GM19351 (cell line): Measurements from ENCODE around the gene RIMBP3B.
"Not testable (repeated sequence)": the region's sequence is repeated elsewhere in the genome, so short reads cannot be mapped to it uniquely, and the experiment has no call there.

Source experiments
- ATAC-seq: cut with Tn5 transposase; IDR thresholded peaks from one replicate; pipeline ENCODE4 v1.9.1; 2021; ENCODE audit warnings: mild to moderate bottlenecking, moderate library complexity; ENCODE audit not compliant: unreplicated experiment

The RIMBP3B gene, protein sequence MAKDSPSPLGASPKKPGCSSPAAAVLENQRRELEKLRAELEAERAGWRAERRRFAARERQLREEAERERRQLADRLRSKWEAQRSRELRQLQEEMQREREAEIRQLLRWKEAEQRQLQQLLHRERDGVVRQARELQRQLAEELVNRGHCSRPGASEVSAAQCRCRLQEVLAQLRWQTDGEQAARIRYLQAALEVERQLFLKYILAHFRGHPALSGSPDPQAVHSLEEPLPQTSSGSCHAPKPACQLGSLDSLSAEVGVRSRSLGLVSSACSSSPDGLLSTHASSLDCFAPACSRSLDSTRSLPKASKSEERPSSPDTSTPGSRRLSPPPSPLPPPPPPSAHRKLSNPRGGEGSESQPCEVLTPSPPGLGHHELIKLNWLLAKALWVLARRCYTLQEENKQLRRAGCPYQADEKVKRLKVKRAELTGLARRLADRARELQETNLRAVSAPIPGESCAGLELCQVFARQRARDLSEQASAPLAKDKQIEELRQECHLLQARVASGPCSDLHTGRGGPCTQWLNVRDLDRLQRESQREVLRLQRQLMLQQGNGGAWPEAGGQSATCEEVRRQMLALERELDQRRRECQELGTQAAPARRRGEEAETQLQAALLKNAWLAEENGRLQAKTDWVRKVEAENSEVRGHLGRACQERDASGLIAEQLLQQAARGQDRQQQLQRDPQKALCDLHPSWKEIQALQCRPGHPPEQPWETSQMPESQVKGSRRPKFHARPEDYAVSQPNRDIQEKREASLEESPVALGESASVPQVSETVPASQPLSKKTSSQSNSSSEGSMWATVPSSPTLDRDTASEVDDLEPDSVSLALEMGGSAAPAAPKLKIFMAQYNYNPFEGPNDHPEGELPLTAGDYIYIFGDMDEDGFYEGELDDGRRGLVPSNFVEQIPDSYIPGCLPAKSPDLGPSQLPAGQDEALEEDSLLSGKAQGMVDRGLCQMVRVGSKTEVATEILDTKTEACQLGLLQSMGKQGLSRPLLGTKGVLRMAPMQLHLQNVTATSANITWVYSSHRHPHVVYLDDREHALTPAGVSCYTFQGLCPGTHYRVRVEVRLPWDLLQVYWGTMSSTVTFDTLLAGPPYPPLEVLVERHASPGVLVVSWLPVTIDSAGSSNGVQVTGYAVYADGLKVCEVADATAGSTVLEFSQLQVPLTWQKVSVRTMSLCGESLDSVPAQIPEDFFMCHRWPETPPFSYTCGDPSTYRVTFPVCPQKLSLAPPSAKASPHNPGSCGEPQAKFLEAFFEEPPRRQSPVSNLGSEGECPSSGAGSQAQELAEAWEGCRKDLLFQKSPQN (N-terminal part only)

GRCh38 chr22:21383701-21384467, at the start of gene RIMBP3B:
Gene RIMBP3B, plus strand, starts transcription at chr22:21383751. Its CDS starts 108 bp downstream, at chr22:21383859.
- not testable (repeated sequence) for ATAC-seq

DNA sequence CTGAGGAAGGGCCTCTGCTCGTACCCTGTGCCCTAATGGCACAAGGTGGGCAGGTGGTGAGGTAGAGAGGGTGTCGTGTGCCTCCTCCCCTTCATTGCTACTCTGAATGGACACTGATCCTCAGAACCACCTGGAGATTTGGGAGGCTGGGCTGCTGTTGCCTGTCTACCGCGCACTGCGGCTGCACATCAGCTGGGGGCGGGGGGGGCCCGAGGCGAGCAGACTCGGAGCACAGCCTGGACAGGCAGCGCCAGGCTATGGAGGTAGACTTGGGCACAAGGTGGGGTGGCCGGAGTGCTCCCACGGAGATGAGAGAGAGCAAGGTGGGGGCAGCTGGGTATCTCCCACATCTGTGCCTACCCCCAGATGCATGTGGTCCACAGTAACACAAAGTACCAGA, 26.0 kb upstream of the RIMBP3B start:
- ATAC-seq, result not testable (repeated sequence)

GRCh38 chr22:21360525-21360924, 23.0 kb upstream of the RIMBP3B start:
- ATAC-seq, result not testable (repeated sequence)

GRCh38 chr22:21362473-21362872, 21.1 kb upstream of the RIMBP3B start:
- ATAC-seq, result not testable (repeated sequence)

- not testable (repeated sequence) for ATAC-seq
Measured at GRCh38 chr22:21363061-21363460, 20.5 kb upstream of the RIMBP3B start.

DNA sequence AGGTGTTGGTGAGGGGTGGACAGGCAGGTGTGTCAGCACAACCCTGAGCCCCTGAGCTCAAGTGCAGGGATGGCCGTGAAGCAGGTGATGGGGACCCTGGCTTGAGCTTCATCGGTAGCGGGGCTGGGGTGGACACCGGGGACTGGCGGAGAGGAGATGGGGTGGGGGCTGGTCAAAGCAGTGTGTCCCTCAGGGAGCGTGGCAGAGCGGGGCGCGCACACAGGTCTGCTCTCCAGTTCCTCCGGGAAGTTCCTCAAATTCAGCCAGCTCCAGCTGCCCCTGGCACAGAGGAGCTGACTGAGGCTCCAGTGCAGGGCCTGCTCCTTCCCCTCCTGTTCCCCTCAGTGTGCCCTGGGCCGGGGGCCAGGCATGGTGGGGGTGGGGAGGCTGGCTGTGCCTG, 19.7 kb upstream of the RIMBP3B start:
- not testable (repeated sequence) for ATAC-seq

DNA sequence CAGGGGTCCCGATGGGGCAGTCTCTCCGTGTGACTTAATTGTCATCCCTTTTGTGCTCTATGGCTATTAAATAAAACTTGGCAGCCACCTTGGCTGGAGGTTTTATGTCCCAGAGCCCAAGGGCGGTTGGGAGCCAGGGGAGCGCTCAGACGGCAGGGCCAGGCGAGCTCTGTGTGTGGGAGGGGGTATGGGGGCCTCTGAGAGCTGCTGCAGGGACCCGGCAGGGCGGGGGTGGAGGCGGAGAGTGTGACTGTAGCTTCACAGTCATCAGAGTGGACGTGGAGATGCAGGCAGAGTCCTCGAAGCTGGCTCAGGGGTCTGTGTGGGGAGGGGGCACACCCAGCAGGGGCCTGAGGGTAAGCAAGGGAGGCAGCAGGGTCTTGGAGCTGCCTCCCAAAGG, 19.2 kb upstream of the RIMBP3B start:
- not testable (repeated sequence) for ATAC-seq

DNA sequence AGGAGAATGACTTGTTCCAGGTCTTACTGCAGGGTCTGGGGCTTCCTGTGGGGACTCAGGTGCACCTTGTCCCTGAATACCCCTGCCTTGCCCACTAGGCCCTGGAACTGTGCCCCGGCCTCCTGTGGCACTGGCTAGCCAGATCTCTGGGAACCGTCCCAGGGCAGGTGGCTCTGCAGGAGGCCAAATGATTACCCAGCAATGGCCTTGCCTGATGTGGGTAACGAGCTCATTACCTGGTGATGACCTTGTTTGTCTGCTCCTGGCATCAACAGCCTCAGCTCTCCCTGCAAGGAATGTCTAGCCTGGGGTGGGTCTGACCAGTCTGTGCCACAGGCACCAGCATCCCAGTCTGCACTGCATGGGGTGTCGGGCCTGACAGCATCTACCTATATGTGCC, 18.2 kb upstream of the RIMBP3B start:
- not testable (repeated sequence) for ATAC-seq

- not testable (repeated sequence) for ATAC-seq
Measured at GRCh38 chr22:21368603-21369310, 14.8 kb upstream of the RIMBP3B start.

DNA sequence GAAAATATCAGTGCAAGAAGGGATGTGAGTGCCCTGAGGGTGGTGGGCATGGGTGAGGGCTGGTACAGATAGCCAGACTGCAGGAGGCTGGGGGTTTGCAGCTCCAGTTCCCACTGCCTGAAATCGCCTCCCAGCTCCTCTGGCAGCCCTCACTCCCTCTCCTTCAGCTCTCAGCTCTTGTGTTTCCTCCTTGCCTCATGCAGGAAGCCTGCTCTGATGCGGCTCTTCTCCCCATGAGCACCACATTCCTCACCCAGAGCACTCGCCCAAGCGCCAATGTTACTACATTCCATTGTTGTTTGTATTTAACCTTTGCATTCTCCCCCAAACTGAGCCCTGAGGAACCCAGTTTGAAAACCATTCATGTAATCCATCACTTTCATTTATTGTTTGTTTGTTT, 7.7 kb upstream of the RIMBP3B start:
- ATAC-seq, result not testable (repeated sequence)

DNA sequence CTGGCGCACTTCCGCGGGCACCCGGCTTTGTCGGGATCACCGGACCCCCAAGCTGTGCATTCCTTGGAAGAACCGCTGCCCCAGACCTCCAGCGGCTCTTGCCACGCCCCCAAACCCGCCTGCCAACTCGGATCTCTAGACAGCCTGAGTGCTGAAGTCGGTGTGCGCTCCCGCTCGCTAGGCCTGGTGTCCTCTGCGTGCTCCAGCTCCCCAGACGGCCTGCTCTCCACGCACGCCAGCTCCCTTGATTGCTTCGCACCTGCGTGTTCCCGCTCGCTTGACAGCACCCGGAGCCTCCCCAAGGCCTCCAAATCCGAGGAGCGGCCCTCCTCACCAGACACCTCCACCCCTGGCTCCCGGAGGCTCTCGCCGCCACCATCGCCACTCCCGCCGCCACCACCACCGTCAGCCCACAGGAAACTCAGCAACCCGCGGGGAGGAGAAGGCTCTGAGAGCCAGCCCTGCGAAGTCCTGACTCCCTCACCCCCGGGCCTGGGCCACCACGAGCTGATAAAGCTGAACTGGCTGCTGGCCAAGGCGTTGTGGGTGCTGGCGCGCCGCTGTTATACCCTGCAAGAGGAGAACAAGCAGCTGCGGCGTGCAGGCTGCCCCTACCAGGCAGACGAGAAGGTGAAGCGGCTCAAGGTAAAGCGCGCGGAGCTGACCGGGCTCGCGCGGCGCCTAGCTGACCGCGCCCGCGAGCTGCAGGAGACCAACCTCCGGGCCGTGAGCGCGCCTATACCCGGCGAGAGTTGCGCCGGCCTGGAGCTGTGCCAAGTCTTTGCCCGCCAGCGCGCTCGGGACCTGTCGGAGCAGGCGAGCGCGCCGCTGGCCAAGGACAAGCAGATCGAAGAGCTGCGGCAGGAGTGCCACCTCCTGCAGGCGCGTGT, 1.2 kb downstream of the RIMBP3B start:
- ATAC-seq, result not testable (repeated sequence)

DNA sequence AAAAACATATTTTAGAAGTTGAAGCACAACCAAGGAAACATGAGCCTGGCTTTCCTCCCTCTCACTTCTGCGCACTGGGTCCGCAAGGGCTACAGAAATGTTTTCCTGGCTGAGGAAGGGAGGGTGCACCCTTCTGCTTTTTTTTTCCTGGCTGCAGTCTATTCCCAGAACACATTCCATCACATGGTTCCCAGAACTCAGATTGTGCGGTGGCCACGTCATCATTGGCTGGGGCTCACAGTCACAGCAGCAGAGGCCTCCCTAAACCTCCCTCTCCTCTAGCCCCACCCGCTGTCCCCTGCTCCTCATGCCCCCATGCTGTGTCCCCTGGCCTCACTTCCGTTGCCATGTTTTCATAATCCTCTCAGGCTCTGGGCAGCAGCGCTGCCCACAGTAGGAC, 5.9 kb downstream of the RIMBP3B start:
- ATAC-seq, result not testable (repeated sequence)

- not testable (repeated sequence) for ATAC-seq
Measured at GRCh38 chr22:21390013-21390412, 6.5 kb downstream of the RIMBP3B start.

- not testable (repeated sequence) for ATAC-seq
Measured at GRCh38 chr22:21394613-21395012, 11.1 kb downstream of the RIMBP3B start.

GRCh38 chr22:21401197-21401969, 17.8 kb downstream of the RIMBP3B start:
- not testable (repeated sequence) for ATAC-seq

- not testable (repeated sequence) for ATAC-seq
Measured at GRCh38 chr22:21402763-21403314, 19.3 kb downstream of the RIMBP3B start.

DNA sequence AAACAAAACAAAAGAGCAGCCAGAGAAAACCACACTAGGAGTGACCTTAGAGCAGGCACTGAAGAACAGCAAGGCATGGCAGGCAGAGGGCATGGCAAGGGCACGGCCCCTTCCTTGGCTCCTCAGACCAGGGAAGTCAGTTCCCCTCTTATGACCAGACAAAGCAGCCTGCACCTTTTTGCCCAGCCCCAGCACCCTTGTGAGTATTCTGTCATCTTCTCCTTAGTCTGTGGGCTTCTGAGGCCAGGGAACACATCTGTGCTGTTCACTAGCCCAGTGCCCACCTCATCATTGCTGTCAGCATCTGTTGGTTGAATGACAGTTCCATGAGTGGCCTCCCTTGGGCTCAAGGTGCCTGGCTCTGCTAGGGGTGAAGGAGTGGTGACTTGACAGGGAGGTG, 23.6 kb downstream of the RIMBP3B start:
- ATAC-seq, result not testable (repeated sequence)
